Endodermal cell (in vitro differentiated cells): ENCODE measurements around the gene TPD52L2. TPM values are rescaled to one million over a fixed set of nuclear protein-coding genes. Genes with fewer than 3 reads are reported as not detected.
A peak's percentile ranks its signal among the peaks of the same experiment; 100 is the strongest.

Experiments
- DNase-seq: peaks from one replicate; pipeline ENCODE4 v3.0.0-alpha.2; 2017
- H3K27ac ChIP-seq: 2 replicates; pipeline ENCODE4 v1.5.1; 2013; ENCODE audit warnings: mild to moderate bottlenecking, low read depth, low read length, moderate library complexity
- H3K27me3 ChIP-seq: 2 replicates; pipeline ENCODE4 v1.6.1; 2013; ENCODE audit warnings: mild to moderate bottlenecking, low read length, moderate library complexity; ENCODE audit not compliant: insufficient read depth, control insufficient read depth, poor library complexity, severe bottlenecking
- H3K36me3 ChIP-seq: 2 replicates; pipeline ENCODE4 v1.7.0; 2013; ENCODE audit warnings: mild to moderate bottlenecking, low read length, moderate library complexity; ENCODE audit not compliant: control insufficient read depth, insufficient read depth
- H3K4me1 ChIP-seq: one replicate; pipeline ENCODE4 v1.7.0; 2013; ENCODE audit warnings: low read length; ENCODE audit not compliant: control insufficient read depth, insufficient read depth
- H3K4me3 ChIP-seq: 2 replicates; pipeline ENCODE4 v1.5.1; 2013; ENCODE audit warnings: mild to moderate bottlenecking, low read length, moderate library complexity
- H3K9ac ChIP-seq: 2 replicates; pipeline ENCODE4 v1.6.1; 2013; ENCODE audit warnings: mild to moderate bottlenecking, low read length, moderate library complexity; ENCODE audit not compliant: poor library complexity, severe bottlenecking; ENCODE audit errors: extremely low read depth
- H3K9me3 ChIP-seq: 2 replicates; pipeline ENCODE4 v1.6.1; 2013; ENCODE audit warnings: mild to moderate bottlenecking, low read length, moderate library complexity; ENCODE audit not compliant: control insufficient read depth
- H3K27ac Mint-ChIP-seq: 2 replicates; pipeline ENCODE4 v1.8.0; 2020; ENCODE audit warnings: mixed read lengths
- H3K27me3 Mint-ChIP-seq: 2 replicates; pipeline ENCODE4 v1.8.0; 2021; ENCODE audit warnings: mild to moderate bottlenecking, mixed read lengths; ENCODE audit not compliant: insufficient read depth
- H3K36me3 Mint-ChIP-seq: 2 replicates; pipeline ENCODE4 v1.8.0; 2020; ENCODE audit warnings: low read depth, mixed read lengths
- H3K4me1 Mint-ChIP-seq: 2 replicates; pipeline ENCODE4 v1.8.0; 2020; ENCODE audit warnings: mixed read lengths
- H3K4me3 Mint-ChIP-seq: 2 replicates; pipeline ENCODE4 v1.8.0; 2020; ENCODE audit warnings: mild to moderate bottlenecking, moderate library complexity, mixed read lengths
- H3K9me3 Mint-ChIP-seq: 2 replicates; pipeline ENCODE4 v1.8.0; 2020; ENCODE audit warnings: mild to moderate bottlenecking, mixed read lengths
- WGBS, 2 experiments: methylation state at CpG; one replicate each; pipeline versions ENCODE4 v1.1.5 to v1.1.7; 2013; ENCODE audit warnings: missing lambda C conversion rate in 2 of 2, mixed read lengths in 1 of 2; ENCODE audit not compliant: insufficient coverage in 1 of 2, insufficient read length in 1 of 2; 5-methylcytosine and 5-hydroxymethylcytosine counted together
- total RNA-seq, 2 donors: library from RNA; stranded (reverse); fragmentation: NEBNext Ultra II Directional in 1 of 2; extraction: Animal tissue kit (Norgen Biotek cat#: 25700) in 1 of 2; gene quantifications; 2 replicates in 1 of 2; 3 replicates in 1 of 2; pipeline ENCODE4 v1.2.1, GENCODE V29; 2021
- TF ChIP-seq, protein P1 (sequence below): fragments of 200-600 bp; sonication (generic); conservative IDR thresholded peaks from 2 replicates; pipeline ENCODE4 v1.5.0; 2021; ENCODE audit warnings: antibody characterized with exemption, mild to moderate bottlenecking

The TPD52L2 gene
- total RNA-seq, 2 donors from 2014 or later: 68.3 to 85.2 TPM

DNA sequence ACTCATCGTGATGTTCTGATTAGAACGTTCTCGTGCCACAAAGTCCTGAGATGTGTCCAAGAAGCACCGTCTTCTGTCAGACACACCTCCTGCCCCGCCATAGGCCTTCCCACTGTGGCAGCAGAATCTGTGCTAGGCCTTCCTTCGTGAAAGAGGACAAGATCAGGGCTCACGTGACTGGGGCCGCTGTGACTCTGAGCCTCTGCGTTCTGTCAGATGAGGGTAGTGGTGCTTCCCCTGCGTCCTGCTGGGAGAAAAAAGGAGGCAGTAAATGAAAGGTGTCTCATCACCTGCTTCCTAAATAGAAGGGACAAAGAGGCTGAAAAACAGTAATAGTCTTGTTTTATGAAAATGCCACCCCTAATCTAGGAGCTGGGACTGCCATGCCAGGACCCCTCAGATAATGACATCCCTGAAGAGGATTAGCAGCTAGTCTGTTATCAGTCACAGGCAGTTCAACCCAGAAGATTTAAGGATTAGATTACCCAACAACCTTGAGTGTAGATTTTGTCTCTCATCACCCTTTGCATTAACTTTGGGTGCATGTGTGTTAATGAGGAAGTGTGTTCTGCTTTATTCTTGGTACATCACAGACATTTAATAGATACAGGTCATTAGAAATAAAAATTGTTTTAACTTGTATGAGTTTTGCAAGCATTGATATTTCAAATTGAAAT is 34.0 kb downstream of the TPD52L2 start:
- DNase-seq: no peak
- Histone ChIP-seq H3K27ac (no peak overlapping the region), H3K9me3 (no peaks in the 10 kb centered on the region), H3K4me3 (no peak overlapping the region), H3K4me1 (peaks cover 7% of the 10 kb centered on the region), H3K36me3 (no peaks in the 10 kb centered on the region), H3K9ac (no peak overlapping the region), H3K27me3 (peaks cover 39% of the 10 kb centered on the region)
- TF ChIP-seq, protein P1, sequence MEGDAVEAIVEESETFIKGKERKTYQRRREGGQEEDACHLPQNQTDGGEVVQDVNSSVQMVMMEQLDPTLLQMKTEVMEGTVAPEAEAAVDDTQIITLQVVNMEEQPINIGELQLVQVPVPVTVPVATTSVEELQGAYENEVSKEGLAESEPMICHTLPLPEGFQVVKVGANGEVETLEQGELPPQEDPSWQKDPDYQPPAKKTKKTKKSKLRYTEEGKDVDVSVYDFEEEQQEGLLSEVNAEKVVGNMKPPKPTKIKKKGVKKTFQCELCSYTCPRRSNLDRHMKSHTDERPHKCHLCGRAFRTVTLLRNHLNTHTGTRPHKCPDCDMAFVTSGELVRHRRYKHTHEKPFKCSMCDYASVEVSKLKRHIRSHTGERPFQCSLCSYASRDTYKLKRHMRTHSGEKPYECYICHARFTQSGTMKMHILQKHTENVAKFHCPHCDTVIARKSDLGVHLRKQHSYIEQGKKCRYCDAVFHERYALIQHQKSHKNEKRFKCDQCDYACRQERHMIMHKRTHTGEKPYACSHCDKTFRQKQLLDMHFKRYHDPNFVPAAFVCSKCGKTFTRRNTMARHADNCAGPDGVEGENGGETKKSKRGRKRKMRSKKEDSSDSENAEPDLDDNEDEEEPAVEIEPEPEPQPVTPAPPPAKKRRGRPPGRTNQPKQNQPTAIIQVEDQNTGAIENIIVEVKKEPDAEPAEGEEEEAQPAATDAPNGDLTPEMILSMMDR: no peak
- peaks cover 49% of the 10 kb centered on the region for H3K27me3 Mint-ChIP-seq
- H3K4me1 Mint-ChIP-seq: peaks cover 32% of the 10 kb centered on the region
- 86 to 91% methylated on average over 6 to 10 of the region's 10 CpGs for WGBS, 2 experiments
- H3K4me3 Mint-ChIP-seq: no peak overlapping the region
- peaks cover 27% of the 10 kb centered on the region for H3K36me3 Mint-ChIP-seq
- no peaks in the 10 kb centered on the region for H3K9me3 Mint-ChIP-seq
- peak overlapping the region; percentile 17 for H3K27ac Mint-ChIP-seq

DNA sequence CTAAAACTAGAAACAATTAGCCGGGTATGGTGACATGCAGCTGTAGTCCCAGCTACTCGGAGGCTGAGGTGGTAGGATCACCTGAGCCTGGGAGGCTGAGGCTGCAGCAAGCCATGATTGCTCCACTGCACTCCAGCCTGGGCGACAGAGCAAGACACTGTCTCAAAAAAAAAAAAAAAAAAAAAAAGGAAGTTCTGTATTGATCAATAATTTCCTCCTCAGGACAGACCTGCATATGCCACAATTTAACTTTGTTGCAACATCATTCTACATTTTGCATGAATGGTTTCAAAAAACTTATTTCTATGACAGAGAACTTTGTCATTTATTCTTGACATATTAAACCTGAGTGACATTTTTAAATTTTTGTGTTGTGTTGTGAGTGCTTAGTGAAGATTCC is 35.3 kb downstream of the TPD52L2 start:
- H3K27ac Mint-ChIP-seq: no peak overlapping the region
- H3K4me3 ChIP-seq: no peak overlapping the region
- H3K36me3 Mint-ChIP-seq: peaks cover 31% of the 10 kb centered on the region
- H3K9me3 ChIP-seq: no peaks in the 10 kb centered on the region
- H3K27me3 ChIP-seq: peaks cover 39% of the 10 kb centered on the region
- peaks cover 7% of the 10 kb centered on the region for H3K4me1 ChIP-seq
- H3K27me3 Mint-ChIP-seq: peaks cover 54% of the 10 kb centered on the region
- no peaks in the 10 kb centered on the region for H3K36me3 ChIP-seq
- TF ChIP-seq, protein P1: no peak
- DNase-seq: no peak
- no peak overlapping the region for H3K4me3 Mint-ChIP-seq
- no peak overlapping the region for H3K27ac ChIP-seq
- peaks cover 29% of the 10 kb centered on the region for H3K4me1 Mint-ChIP-seq
- no peaks in the 10 kb centered on the region for H3K9me3 Mint-ChIP-seq
- WGBS, 2 experiments: 86 to 90% methylated on average over 2 to 3 of the region's 3 CpGs
- no peak overlapping the region for H3K9ac ChIP-seq

DNA sequence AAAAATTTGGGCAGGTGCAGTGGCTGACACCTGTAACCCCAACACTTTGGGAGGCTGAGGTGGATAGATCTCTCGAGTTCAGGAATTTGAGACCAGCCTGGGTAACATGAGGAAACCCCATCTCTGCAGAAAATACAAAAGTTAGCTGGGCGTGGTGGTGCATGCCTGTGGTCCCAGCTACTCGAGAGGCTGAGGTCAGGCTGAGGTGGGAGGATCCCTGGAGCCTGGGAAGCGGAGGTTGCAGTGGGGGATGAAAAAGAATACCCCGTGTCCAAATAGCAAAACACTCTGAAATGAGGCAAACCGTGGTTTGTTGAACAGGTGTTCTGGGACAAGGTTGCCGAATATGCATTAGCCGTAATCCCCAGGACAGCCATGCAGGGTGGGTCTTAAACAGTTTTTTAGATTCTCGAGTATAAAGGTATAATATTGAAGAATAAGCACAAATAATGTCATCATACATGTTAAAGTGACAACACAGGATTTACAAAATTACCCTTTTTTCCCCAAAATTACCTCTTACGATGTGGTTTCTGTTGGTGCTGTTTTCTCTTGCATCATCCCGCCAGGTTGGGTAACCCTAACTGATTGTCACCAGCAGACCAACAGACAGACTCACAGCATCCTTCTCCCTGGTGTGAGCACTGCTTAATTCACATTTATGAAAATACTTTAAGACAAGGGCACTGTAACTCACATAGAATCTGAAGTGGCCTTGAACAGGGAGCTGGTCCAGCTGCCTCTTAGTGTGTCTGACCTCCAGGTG is 38.9 kb downstream of the TPD52L2 start:
- Mint-ChIP-seq H3K27ac (no peak overlapping the region), H3K36me3 (peaks cover 22% of the 10 kb centered on the region), H3K4me3 (no peak overlapping the region), H3K9me3 (no peaks in the 10 kb centered on the region), H3K4me1 (peaks cover 3% of the 10 kb centered on the region), H3K27me3 (peaks cover 31% of the 10 kb centered on the region)
- Histone ChIP-seq H3K9ac (no peak overlapping the region), H3K4me1 (peaks cover 1% of the 10 kb centered on the region), H3K36me3 (no peaks in the 10 kb centered on the region), H3K9me3 (no peaks in the 10 kb centered on the region), H3K27me3 (peaks cover 19% of the 10 kb centered on the region), H3K27ac (no peak overlapping the region), H3K4me3 (no peak overlapping the region)
- 94 to 100% methylated on average over 9 to 10 of the region's 11 CpGs for WGBS, 2 experiments
- no peak for DNase-seq
- TF ChIP-seq, protein P1: no peak
